ENCODE results near the gene DYNC1H1.

- TF ChIP-seq, protein P1, sequence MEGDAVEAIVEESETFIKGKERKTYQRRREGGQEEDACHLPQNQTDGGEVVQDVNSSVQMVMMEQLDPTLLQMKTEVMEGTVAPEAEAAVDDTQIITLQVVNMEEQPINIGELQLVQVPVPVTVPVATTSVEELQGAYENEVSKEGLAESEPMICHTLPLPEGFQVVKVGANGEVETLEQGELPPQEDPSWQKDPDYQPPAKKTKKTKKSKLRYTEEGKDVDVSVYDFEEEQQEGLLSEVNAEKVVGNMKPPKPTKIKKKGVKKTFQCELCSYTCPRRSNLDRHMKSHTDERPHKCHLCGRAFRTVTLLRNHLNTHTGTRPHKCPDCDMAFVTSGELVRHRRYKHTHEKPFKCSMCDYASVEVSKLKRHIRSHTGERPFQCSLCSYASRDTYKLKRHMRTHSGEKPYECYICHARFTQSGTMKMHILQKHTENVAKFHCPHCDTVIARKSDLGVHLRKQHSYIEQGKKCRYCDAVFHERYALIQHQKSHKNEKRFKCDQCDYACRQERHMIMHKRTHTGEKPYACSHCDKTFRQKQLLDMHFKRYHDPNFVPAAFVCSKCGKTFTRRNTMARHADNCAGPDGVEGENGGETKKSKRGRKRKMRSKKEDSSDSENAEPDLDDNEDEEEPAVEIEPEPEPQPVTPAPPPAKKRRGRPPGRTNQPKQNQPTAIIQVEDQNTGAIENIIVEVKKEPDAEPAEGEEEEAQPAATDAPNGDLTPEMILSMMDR (IDR thresholded peaks at IDR 0.05): no peak
- TF ChIP-seq POLR2AphosphoS5 (IDR thresholded peaks at IDR 0.05; ENCODE audit: insufficient read depth in 1 of 2, low read depth in 1 of 2) (no peak), POLR2A (IDR thresholded peaks at IDR 0.05) (no peak)
Measured at GRCh38 chr14:101944451-101944850, 19.9 kb upstream of the DYNC1H1 start.
